T-helper 22 cell (primary cell): Measurements from ENCODE around the gene ZMYND10.

Experiments
- DNase-seq: peaks from one replicate; pipeline ENCODE4 v3.0.0-alpha.2; 2020; ENCODE audit warnings: low read depth

The ZMYND10 gene

DNA sequence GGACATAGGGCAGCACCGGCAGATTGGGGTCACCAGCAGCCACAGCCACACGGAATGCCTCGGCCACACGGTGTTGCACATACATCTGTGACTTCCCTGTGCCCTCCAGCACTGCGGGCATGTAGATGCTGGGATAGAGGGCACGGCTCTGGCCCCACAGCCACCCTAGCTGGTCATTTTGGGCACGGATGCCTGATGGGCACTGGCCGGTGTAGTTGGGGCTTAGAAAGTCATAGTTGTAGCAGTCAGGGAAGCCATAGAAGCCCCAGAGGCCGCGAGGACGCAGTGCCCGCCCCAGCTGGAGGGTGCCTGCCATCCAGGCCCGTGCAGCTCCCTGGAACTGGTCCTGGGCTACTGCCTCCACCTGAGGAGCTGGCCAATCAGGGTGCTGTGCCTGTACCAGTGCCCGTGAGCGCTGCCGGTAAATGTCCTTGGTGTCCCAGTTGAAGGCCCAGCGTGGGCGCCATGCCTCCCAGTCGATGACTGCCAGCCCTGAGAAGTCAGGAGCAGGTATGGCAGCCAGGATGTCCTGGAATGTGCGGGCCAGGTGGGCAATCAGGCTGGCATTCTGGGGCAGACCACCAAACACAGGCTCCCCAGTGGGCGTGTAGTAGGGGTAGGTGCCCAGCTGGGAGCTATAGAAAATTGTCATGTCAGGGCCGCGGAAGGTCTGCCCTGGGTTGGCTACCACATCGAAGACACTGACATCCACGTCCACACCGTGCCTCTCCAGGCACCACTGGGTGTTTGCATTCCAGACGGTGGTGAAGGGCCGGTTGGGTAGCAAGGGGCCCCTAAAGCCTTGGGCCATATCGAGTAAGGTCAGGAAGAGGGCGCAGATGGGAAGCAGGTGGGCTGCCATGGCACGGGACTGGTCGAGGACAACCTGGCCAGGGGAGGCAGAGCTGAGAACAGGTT is 43.2 kb downstream of the ZMYND10 start:
- no peak for DNase-seq

DNA sequence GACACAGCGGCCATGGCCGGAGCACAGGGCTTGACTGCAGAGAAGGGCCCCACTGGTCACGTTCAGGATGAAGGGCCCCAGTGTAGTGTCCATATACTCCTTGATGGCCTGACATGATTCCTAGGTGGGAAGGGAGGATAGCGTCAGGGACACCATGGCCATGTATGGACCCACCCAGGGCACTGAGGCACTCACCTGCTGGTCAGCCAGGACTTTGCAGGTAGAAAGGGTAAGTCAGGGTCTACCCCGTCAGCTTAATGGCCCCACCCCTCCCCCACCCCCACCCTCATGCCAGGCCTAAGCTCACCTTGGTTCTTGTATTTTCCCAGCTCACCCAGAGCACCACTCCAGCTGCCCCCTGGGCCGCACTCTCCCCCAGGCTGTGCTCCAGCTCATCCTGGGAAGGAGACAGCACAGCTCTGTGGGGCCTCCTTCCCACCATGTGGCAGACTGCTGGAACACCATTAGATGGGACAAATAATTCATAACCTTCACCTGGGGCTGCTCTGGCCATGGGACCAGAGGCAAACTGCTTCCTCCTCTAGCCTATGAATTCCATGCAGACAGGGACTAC is 44.8 kb downstream of the ZMYND10 start:
- DNase-seq = no peak

DNA sequence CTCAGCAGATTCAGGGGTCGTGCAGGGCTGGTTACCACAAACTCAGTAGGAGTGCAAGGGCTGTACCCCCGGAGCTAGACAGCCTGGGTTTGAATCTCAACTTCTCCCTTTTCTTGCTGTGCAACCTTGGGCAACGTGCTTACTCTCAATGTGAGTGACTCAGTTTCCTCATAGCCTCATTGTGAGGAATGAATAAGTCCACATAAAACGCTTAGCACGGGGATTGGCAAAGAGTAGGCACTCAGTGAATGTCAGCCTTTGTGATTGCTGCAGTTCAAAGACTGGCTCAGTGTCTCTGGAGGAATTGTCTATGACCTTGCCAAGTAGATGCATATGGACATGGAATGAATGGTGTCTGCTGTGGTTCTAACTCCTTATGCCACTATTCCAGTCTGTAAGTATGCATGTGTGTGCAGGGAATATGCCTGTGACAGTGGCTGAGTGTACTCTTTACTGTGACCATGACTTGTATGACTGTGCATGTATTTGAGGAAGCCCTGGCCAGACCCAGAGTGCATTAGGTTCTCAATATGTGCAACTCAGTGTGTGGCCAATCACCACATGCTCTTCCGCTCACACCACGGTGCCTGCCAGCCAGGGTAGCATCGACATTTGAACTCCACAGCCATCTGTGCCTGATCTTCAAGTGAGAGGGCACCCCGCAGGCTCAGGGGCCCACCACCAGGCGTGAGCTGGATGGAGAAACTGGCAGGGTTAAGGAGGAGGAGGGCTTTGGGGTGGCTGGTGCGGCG is 45.4 kb downstream of the ZMYND10 start:
- no peak for DNase-seq

DNA sequence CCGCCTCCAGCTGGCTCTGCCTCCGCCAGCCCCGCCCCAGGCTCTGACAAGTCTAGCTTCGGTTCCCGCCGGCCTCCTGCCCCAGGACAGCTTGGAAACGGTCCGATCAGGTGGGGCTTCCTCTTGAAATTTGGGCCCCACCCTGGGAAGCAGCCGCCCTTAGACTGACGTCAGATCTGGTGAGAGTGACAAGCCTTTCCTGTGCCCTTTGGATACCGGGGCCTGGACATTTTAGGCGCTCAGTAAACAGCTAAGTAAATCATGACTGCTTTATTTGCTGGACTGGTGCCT is 45.9 kb downstream of the ZMYND10 start:
- DNase-seq = no peak

DNA sequence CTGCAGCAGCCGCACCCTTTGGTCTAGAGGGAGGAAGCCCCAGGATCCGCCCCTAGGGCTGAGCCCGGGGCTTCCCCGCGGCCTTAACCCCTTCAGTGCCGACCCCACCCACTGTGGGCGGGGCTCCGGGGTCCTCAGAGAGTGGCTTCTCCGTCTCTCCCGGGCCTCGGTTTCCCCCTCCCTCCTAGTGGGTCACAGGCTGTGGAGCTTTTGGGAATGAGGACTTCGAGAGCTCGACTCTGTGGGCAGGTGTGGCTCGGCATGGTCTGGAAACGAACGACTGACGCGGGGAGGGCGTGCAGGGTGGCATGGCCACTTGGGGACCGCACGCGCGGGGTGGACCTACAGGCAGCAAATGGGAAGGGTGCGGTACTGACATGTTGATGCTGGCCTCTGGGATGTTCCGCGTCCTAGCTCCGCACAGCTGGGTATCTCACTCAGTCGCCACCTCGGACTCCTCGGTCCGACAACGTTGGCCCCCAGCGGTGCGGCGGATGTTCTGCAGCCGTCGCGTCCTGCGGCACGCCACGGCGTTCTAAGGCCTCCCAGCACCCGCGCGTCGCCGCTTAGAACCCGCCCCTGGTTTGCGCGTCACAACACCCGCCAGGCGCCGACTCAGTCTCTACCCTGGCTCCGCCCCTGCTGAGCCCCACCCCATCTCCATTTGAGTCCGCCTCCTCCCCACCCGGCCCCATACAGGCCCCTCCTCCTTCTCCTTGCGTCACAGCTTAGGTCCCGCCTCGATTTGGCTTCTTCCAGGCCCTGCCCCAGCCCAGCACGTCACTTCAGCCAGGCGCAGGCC is 46.5 kb downstream of the ZMYND10 start, which contains the start of the genes HYAL3 and NAA80:
Gene HYAL3 (minus strand): TSS at position 570 of the 802 bp plus-strand sequence. CDS start 3,803 bp downstream, outside the sequence.
Gene NAA80 (minus strand): TSS at position 570 of the 802 bp plus-strand sequence. CDS start 1,942 bp downstream, outside the sequence.
- DNase-seq = peak; percentile 98

DNA sequence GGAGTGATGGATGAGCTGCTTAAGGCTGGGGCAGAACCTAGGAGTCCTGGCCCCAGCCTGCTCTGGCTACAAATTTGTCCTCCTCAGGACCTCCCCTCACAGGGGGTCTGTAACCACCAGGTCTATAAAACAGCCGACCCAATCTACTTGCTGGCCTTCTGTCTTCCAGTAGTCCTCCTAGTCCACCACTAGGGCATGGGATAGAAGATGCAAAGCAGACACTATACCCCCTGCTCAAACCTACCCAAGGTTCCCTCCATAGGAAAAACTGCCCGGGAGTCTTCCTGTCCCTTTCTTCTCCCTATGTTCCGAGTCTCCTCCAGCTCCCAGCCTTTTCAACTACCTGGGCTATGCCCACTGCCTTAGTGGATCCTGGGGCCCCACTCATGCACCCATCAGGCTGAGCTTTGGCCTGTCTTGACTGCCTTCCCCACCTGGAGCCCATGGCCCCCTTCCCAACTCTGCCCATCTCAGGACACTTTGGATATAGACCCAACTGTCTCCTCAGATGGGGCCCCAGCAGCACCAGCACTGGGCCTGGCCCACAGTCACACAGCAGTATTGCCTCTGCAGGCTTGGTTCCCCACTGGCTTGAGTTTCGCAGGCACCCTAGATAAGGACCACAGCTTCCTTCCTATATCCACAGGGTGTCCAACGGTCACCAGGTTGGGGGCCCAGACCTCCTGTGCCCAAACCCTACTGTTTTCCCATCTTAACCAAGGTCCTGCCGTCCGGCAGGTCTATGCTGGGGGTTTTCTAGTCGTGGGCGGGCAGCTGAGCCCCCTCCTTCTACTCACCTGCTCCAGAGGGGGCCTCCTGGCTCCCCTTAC is 47.4 kb downstream of the ZMYND10 start:
- no peak for DNase-seq

DNA sequence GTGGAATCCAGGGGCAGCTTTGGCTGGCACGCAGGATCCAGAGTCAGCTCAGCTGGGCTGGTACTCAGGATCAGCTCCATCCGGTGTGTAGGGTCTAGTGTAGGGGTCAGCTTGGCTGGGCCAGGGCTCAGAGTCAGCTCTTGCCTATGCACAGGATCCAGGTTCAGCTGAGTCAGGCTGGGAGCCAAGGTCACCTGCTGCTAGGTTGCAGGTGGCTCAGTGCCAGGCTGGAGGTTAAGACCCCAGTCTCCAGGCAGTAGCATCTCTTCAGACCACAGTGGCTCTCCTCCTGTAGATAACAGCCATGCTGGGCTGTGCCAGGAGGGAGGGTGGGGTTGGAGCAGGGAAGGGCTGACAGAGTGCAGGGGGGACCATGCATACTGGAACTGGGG is 48.2 kb downstream of the ZMYND10 start:
- no peak for DNase-seq

DNA sequence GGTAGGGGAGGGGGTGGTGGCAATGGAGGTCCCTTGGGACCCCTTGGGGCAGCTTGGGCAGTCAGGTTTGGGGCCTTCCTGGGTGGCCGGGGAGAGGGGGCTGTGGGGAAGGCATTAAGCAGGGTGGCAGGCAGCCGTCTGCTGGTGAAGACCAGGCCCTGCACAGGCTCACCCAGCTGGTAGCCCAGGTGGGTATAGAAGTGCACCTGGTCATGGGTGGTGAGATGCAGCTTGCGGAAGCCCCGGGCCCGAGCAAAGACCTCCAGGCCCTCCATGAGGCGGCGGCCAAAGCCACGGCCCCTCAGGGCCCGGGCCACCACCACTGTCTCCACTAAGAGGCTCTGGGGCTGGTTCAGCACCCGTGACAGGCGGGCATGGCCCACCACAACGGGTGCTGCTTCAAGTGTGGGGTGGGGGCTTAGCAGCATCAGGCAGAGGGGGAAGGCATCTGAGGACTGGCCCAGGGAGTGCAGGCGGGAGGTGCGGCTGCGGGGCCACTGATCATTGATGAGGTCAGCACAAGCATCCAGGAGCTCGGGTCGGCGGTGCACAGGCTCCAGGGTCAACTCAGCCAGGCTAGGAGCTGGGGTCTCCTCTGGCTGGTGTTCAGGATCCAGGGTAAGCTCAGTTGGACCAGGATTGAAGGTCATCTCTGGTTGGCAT is 48.7 kb downstream of the ZMYND10 start:
- no peak for DNase-seq

DNA sequence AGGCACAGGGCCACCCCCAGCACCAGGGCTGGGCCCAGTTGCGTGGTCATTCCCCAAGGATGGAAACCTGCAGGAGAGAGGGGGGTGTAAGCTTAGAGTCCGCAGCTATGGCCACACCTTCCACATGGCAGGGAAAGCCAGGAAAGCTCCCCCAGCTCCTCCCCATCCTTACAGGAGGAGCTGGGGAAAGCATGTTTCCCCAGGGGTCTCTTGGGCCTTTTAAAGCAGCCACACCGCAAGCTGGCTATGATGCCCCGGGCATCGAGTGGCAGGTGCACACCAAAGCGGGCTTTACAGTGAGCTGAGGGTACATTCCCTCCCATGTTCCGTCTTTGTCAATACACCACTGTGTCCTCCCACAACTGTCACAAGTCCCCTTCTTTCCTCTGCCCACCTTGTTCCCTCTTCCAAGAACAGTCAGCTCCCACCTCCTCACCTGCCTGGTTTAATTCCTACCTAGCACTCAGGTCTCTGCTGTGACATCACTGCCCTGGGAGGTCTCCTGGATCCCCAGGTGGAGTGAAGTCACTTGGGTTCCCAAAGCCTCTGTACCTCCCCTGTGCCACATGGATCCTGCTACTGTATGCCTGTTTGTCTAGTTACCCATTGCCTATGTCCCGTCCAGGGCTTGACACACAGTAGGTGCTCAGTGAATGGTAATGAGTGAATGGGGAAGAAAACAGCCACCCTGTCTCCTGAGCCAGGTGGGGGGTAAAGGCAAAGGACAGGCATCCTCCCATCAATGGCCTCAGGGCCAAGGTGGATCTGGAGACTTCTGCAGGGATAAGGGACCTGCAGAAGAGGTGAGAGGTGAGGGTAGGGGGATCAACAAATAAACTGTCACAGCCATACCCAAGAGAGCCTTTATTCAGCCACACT is 49.7 kb downstream of the ZMYND10 start:
- no peak for DNase-seq

DNA sequence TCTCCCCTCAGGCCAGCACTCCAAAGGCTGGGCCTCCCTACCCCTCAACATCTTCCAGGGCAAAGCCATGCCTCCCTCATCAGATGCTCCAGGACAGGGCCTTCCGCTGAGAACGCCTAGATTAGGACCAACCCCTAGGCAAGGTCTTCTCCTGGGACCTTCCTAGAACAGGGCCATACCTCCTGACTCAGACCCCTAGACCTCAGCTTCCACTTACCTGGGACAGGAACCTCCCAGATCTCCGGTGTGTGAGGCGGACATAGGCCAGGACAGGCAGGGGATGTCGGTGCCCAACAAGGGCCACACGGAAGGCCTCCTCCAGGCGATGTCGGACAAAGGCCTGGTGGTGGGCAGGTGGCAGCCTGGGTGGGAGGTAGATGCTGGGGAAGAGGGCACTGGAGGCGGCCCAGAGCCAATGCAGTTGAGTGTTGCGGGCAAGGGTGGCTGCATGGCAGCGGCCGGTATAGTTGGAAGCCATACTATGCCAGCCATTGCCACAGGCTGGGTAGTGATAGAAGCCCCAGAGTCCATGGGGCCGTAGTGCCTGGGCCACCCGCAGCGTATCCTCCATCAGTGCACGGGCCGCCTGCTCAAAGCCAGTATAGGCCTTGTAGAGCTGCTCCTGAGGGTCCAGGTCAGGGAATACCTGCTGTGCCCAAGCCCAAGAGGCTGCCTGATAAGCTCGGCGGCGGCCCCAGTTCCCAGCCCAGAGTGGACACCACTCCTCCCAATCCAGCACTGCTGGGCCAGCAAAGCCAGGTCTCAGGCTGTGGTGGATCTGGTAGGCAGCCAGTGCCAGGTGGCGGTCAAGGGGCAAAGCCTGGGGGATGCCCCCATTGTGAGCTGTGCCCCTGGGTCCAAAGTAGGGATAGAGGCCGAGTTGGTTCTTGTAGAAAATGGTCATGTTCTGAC is 50.8 kb downstream of the ZMYND10 start:
- DNase-seq = no peak

DNA sequence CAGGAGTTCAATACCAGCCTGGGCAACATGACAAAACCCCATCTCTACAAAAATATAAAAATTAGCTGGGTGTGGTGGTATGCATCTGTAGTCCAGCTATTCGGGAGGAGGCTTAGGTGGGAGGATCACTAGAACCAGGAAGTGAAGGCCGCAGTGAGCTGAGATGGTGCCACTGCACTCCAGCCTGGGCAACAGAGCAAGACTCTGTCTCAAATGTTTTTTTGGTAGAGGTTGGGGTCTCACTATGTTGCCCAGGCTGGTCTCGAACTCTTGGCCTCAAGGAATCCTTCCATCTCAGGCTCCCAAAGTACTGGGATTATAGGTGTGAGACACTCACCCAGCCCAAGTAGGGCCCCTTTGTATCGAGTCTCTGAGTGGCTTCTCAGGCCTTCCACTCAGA is 51.4 kb downstream of the ZMYND10 start:
- DNase-seq = no peak

DNA sequence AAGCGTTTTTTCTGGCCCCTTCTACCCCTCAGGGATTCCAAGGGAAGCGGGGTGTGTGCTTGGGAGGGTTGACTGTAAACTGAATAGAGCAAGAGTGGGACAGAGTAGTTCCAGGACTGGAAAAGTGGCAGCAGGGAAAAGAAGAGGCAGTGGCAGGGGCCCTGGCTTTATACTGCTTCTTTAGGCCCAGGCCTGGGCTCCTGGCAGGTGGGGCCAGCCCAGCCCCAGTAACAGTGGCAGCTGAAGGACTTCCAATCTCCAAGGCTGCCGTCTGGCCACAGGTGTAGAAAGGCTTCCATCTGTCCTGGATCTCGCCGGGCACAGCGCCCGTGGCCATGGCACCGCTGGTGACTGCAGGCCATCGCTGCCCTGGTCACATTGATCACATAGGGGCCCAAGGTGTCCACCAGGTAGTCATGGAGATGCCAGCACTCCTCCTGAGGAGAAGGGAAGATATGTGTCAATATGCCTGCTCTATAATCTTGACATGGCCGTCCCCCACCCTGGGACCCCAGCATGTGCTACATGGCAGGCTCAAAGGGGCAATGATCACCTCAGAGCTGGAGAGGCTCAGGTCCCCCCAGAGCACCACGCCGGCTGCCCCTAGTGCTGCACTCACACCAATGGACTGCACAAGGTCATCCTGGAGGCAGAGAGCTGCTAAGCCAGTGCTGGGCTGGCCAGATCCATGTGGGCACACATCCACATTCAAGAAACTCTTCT is 52.3 kb downstream of the ZMYND10 start:
- no peak for DNase-seq

DNA sequence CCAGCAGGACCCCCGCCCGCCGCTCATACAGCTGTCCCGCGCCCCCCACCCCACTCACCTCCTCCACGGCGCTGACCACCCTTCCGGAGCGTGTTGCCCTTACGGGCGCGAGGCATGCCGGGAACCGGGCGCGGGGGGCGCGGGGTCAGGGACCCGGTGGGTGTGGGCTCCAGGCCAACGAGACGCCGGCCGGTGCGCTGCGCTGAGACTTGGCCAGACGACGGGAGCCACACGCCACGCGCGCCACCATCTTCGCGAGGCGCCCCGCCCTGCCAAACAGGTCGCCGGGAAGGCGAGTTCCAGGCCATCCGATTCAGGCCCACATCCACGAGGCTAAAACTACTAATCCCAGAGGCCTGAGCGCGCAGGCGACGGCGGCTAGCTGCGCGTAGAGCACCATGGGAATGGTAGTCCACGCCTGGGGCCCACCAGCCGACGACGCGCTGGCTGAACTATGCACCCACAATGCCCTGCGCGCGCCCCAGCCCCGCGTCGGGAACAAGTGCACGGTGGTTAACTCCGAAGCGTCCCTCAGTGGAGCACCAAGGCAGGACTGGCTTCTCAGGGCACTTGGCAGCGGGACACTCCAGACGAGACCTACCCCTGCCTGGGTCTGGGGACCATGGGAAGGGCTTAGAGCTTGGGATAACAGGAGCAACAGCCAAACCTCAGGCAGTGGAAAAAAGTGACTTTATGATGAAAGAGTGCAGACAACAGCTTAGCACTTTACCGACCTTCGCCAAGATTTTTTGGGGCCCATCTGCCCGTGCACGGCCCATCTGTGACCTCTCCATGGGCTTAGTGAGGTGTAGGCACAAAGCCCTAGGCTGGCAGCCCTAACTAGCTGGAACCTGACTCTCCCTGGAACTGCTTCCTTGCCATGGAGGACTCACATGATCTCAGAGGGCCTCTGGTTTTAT is 53.1 kb downstream of the ZMYND10 start, which contains the start of gene IFRD2:
Gene IFRD2 (minus strand): TSS at position 271 of the 920 bp plus-strand sequence. CDS start 155 bp downstream, at position 116.
- peak; percentile 95 for DNase-seq
